HG02884 (cell line): ENCODE results near the gene IL16.

ENCODE experiments used
- ATAC-seq: cut with Tn5 transposase; IDR thresholded peaks from one replicate; pipeline ENCODE4 v1.9.1; 2021; ENCODE audit warnings: mild to moderate bottlenecking, moderate library complexity; ENCODE audit not compliant: unreplicated experiment

IL16 gene

DNA sequence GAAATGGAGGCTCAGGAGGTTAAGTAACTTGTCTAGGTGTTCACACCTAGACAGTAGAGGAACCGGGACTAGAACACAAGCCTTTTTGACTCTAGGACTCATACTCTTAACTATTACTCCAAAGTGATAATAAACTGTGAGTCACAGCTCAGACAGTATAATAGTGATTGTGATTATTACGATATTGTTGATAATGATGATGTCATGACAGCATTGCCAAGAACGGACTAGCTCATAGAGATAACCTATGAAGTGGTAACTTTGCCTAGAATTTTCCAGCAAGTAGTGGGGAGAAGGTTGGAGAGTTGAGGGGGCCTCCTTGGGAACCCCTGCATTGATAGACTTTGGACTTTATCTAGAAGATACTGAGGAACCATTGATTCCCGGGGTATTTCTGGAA lies 93.2 kb downstream of the IL16 start:
- ATAC-seq: no peak

DNA sequence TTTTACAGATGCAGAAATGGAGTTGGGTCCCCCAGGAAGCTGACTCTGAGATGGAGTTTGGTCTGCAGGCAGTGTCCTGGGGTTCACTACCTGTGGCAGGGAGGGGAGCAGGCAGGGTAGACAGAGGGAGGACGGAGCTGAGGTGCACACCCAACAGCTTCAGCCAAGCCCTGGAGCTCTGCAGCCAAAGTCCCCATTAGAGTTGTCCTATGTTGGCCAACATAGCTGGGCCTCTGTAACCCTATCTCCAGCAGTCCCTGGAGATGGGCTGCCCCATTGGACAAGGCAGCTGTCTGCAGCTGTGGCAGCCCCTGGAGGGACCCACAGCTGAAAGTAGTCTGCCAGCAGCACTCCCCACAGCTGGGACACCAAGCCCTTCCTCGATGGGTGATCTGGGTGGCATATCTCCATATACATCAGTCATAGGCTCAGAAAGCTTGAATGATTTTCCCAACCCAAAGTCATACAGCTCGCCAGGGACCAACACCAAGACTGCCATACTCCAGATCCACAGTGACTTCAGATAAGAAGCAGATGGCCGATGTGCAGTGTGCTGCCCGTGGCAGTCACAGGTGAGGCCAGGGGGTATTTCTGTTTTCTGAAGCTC lies 95.3 kb downstream of the IL16 start:
- ATAC-seq: no peak

- peak; percentile 26 for ATAC-seq
Measured at GRCh38 chr15:81292523-81293001, 95.9 kb downstream of the IL16 start.

DNA sequence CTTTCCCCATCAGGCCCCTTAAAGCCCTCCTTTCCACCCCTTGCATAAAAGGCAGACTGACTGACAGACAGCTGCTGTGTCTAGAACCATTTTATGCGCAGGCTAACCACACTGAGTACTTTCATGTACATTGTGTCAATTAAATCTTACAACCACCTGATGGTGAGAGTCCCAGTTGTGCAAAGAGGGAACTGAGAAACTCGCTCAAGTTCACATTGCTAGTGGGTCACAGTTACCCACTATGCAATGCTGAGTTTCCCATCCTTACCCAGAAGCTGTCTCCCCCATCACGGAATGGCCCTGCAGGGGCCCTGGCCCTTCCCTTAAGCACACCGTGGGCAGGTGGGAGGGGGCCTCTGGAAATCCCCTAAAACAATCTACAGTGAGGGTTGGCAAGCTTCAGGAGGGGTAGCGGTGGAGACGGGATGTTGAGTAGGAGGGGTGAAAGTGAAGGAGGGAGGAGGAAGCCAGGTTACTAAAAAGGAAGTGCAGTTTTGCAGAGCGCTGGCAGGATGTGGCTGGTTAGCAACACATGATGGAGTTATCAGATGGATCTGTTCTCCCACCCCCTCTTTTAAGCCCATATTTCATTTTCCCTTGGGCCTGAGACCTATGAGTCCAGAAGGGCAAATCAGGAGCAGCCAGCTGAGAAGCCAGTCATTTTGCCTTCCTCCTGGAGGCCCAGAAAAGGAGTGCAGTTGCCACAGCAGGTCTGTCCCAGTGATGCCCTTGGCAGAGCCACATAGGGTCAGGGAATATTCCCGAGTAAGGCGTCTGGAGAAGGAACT lies 97.2 kb downstream of the IL16 start:
- ATAC-seq: peak; percentile 52

- no peak for ATAC-seq
Measured at GRCh38 chr15:81294516-81294880, 97.8 kb downstream of the IL16 start.

DNA sequence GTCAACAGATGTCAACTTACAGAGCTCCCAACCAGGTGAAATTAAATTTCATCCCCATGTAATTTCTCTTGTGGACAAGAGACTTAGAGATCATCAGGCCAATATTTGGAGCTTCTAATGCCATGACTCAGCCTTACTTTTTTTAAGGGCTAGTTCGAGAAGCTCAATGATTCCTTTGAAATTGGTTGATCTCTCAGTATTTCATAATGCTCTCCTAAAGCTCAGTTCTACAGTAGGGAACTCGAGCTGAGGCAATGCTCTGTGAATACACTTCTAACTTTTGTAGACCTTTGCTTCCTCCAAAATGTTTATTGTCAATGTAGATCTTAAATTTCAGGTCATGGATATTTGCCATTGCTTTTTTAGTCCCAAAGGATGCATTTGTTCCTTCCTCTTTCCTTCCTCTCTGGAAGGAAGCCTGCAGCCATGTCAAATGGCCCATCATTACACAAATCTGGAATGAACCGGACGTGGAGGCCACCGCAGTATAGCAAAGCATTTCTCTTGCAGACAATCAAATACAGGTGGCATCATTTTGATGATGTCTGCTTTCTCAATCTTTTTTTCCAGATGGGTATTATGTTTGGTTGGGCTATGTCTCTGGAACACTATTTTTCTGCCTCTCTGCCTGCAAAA lies 98.9 kb downstream of the IL16 start:
- ATAC-seq: no peak

GRCh38 chr15:81296186-81296585 lies 99.5 kb downstream of the IL16 start:
- no peak for ATAC-seq

- peak; percentile 39 for ATAC-seq
Measured at GRCh38 chr15:81296673-81297072, 100.0 kb downstream of the IL16 start.

GRCh38 chr15:81297147-81297572 lies 100.5 kb downstream of the IL16 start:
- no peak for ATAC-seq

GRCh38 chr15:81297603-81298575 lies 101.2 kb downstream of the IL16 start:
- ATAC-seq: no peak

DNA sequence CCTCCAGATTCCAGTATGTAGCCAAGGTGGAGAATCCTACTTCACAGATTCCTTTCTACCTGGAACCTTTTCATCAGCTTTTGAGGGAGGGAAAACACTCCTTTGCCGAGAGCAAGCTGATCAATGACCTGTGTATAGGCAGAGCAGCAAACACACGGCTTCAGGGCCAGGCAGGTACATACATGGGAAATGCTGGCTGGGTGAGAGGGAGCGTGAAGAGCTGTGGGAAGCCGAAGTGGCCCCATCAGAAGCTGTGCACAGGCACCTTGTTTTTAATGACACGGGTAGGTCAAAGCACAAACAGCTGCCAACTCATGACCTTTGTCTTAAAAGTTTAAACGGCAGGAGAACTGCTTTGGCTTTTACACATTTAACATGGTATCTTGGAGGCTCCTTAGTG lies 101.9 kb downstream of the IL16 start:
- ATAC-seq: no peak

DNA sequence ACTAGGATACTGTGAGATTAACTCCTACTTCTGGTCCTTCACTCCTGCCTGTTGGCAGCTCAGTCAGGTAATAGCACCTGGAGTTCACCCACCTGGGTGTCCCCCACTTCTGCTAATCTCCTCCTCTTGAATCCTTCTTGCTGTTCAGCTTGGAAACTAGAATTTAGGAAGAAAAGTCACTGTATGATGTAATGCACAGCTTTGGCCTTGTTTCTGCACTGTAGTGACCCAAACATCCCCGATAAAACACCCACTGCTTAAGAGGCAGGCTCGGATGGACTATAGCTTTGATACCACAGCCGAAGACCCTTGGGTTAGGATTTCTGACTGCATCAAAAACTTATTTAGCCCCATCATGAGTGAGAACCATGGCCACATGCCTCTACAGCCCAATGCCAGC lies 102.5 kb downstream of the IL16 start:
- ATAC-seq: no peak

- ATAC-seq: no peak
Measured at GRCh38 chr15:81299630-81300273, 103.1 kb downstream of the IL16 start.

DNA sequence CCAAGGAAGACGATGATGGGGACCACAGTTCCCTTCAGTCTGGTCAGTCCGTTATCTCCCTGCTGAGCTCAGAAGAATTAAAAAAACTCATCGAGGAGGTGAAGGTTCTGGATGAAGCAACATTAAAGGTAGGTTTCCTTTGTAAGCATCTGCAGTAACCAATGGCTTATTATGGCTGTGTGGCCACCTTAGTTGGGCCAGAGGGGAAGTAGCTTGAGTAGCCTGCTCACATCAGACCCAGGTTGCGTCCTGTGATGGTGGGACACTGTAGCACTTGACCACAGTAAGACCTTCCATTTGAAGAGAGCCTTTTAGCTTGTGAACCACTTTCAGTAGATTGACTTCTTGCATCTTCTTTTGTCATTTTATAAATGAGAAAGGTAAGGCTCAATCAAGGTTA lies 104.7 kb downstream of the IL16 start:
- no peak for ATAC-seq

DNA sequence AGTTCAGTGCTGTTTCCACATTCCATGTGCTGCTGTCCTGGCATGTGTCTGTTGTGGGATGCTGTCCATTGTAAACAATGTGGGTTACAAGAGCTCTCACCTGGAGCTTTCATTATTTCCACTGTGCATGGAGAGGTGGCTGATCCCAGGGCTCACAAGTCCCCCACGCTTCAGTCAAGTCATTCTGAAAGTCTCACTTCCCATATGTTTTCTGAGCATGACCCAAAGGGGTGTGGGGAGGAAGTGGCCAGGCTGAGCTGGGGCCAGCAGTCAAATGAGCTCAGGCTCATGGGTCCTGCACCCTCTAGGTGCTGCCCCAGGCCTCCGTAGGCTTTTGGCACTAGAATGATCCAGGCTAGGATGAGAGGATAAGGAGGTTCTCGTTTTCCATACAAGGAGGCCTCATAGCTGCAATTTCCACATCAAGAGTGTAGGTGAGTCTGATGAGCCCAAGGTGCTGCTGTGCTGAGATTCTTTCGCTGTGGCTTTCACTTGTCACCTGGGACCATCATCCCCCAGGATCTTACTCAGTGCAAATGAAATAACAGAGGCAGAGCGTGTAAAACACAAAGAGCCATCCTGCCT lies 105.2 kb downstream of the IL16 start:
- ATAC-seq: peak; percentile 61

DNA sequence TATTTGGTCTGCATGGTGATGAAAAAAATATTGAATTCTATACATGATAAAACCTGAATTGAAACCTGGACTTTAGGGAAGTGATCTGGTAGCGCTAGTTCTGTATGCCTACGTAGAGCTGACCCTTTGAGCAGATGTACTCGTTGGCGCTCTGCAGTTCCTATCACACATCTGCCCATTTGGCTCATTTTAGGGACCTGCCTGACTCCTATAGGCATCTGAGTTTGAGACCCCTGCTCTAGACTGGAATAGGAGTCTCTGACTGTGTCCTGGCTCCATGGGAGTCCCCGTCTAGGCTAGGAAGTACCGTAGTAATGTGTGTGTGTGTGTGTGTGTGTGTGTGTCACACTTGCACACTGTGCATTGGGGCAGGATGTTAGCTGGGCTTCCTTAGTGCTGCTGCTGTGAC lies 106.0 kb downstream of the IL16 start:
- no peak for ATAC-seq

DNA sequence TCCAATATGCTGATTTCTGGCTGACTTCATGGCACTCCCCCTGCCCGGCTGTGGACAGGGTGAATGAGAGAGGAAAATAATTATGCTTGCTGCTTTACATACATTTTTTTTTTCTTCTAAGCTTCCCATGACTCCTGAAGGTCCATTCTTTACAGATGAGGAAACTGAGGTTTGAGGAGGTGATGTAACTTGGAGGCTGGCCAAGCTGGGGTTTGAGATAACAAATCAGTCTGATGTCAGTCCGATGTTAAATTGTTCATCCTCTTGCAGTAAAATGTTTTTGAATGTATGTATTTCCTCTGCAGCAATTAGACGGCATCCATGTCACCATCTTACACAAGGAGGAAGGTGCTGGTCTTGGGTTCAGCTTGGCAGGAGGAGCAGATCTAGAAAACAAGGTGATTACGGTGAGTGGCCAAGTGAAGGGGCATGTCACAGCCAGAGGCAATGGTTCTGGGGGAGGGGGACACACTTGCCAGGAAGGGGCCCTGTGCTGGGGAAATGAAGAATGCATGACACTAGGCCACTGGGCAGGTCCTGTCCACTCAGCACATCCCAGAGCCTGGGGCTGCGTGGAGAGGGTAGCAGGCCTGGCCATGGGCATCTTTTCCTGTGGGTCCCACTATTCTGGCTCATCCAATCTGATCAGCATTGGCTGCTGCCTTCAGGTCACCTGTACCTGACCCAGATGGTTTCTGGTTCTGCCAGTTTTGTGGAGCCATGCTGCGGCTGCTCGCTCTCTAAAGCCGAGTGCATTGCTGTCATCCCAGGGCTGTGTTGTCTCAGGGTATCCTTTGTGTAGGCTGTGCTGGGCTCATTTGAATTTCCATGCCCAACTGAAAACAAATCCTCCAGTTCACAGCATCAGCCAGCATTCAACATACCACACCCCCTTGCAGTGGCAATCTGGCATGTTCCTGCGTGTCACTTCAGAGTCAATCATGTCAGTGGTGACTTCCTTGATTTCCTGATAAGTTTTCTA lies 106.9 kb downstream of the IL16 start:
- ATAC-seq: no peak

DNA sequence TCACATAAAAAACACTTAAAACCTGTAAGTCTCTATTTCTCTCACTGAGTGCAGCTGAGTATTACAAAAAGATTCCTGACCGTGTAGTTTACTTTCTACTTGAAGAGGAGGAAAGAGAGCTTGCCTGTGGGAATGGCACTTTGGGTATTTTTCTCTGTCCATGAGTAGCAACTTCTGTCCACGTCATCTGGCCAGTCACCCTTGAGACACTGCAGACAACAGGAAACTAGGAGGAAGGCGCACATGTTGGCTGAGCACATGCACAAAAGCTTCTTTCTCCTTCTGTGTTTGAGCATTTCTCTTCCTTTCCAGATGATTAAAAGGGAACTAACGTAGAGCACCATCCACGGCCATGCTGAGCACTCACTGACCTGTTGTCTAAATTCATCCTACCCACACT lies 107.5 kb downstream of the IL16 start:
- ATAC-seq: no peak

DNA sequence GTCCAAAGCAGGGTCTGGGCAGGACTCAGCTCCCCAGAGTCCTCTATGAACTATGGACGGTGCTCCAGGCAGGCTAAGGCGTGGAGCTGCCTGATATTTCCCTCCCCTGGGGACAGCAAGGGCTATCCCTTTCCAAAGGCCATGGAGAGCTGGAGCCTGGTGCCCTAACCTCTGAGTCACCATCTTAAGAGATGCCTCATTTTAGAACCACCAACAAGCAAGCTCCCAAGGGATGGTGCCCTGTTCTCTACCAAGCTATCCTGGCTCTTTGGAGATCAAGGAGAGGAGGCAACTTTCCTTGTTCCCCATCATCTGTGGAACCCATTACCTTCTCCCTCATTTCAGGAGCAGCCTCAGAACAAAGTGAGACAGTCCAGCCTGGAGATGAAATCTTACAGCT lies 111.6 kb downstream of the IL16 start:
- ATAC-seq: no peak
